ENCODE results near the gene ANKRD12.
"Not testable (repeated sequence)": the region's sequence is repeated elsewhere in the genome, so short reads cannot be mapped to it uniquely, and the experiment has no call there.

Gene ANKRD12

GRCh38 chr18:9147440-9148202 is 11.0 kb downstream of the ANKRD12 start:
- DNase-seq, result no peak

GRCh38 chr18:9148203-9148552 is 11.6 kb downstream of the ANKRD12 start:
- no peak for DNase-seq

GRCh38 chr18:9150121-9150520 is 13.5 kb downstream of the ANKRD12 start:
- no peak for DNase-seq

GRCh38 chr18:9153256-9153655 is 16.7 kb downstream of the ANKRD12 start:
- DNase-seq, result no peak

- DNase-seq, result no peak
Measured at GRCh38 chr18:9156604-9157249, 20.1 kb downstream of the ANKRD12 start.

GRCh38 chr18:9157806-9158205 is 21.2 kb downstream of the ANKRD12 start:
- DNase-seq, result no peak

- no peak for DNase-seq
Measured at GRCh38 chr18:9160014-9160413, 23.4 kb downstream of the ANKRD12 start.

- DNase-seq, result not testable (repeated sequence)
Measured at GRCh38 chr18:9162663-9163062, 26.1 kb downstream of the ANKRD12 start.

GRCh38 chr18:9164149-9164548 is 27.6 kb downstream of the ANKRD12 start:
- DNase-seq, result not testable (repeated sequence)

- not testable (repeated sequence) for DNase-seq
Measured at GRCh38 chr18:9165883-9166282, 29.3 kb downstream of the ANKRD12 start.

GRCh38 chr18:9169515-9169914 is 32.9 kb downstream of the ANKRD12 start:
- DNase-seq, result not testable (repeated sequence)

GRCh38 chr18:9171919-9172318 is 35.3 kb downstream of the ANKRD12 start:
- not testable (repeated sequence) for DNase-seq

- no peak for DNase-seq
Measured at GRCh38 chr18:9172506-9173127, 36.0 kb downstream of the ANKRD12 start.

GRCh38 chr18:9173770-9174233 is 37.2 kb downstream of the ANKRD12 start:
- DNase-seq, result no peak

GRCh38 chr18:9174302-9174701 is 37.7 kb downstream of the ANKRD12 start:
- DNase-seq, result no peak

GRCh38 chr18:9175115-9175514 is 38.5 kb downstream of the ANKRD12 start:
- no peak for DNase-seq

GRCh38 chr18:9177031-9177430 is 40.5 kb downstream of the ANKRD12 start:
- DNase-seq, result no peak

GRCh38 chr18:9177466-9177865 is 40.9 kb downstream of the ANKRD12 start:
- DNase-seq, result no peak

GRCh38 chr18:9178557-9178956 is 42.0 kb downstream of the ANKRD12 start:
- DNase-seq, result no peak

GRCh38 chr18:9181275-9181674 is 44.7 kb downstream of the ANKRD12 start:
- no peak for DNase-seq

GRCh38 chr18:9182852-9183399 is 46.3 kb downstream of the ANKRD12 start:
- no peak for DNase-seq

- no peak for DNase-seq
Measured at GRCh38 chr18:9184998-9185613, 48.5 kb downstream of the ANKRD12 start.
